Breast epithelium (tissue), 3 donors: ENCODE results near the gene THAP9.

Experiments used
- POLR2AphosphoS5 ChIP-seq, 3 donors: sonication (generic); formaldehyde crosslinking; IDR thresholded peaks; one replicate each; pipeline ENCODE4 v1.6.1; 2017; ENCODE audit warnings: antibody characterized with exemption in 3 of 3
- TF ChIP-seq, protein P1 (sequence below), 3 donors: fragments of 450-650 bp; IDR thresholded peaks; one replicate each; pipeline ENCODE4 v1.5.1; 2016 to 2017; ENCODE audit warnings: antibody characterized with exemption in 3 of 3, mild to moderate bottlenecking in 3 of 3, moderate library complexity in 3 of 3

DNA sequence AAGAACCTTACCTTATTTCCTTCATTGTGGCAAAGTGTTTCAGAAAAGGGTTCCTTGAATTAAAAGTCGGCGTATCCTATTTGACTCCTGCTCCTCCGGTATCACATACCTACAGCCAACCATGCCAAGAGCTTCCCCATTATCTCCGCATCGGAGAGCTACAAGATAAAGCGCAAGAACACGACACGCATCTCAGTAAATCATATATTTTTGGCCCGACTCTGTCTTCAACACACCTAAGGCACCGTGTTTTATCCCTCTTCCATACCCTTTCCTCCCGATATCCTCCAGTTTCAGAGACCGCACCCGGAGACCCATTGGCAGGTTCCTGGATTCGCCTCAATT is 497 bp upstream of the THAP9 start:
- TF ChIP-seq, protein P1, sequence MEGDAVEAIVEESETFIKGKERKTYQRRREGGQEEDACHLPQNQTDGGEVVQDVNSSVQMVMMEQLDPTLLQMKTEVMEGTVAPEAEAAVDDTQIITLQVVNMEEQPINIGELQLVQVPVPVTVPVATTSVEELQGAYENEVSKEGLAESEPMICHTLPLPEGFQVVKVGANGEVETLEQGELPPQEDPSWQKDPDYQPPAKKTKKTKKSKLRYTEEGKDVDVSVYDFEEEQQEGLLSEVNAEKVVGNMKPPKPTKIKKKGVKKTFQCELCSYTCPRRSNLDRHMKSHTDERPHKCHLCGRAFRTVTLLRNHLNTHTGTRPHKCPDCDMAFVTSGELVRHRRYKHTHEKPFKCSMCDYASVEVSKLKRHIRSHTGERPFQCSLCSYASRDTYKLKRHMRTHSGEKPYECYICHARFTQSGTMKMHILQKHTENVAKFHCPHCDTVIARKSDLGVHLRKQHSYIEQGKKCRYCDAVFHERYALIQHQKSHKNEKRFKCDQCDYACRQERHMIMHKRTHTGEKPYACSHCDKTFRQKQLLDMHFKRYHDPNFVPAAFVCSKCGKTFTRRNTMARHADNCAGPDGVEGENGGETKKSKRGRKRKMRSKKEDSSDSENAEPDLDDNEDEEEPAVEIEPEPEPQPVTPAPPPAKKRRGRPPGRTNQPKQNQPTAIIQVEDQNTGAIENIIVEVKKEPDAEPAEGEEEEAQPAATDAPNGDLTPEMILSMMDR (IDR thresholded peaks at IDR 0.05): no peak
- TF ChIP-seq POLR2AphosphoS5 (IDR thresholded peaks at IDR 0.05): no peak
